SK-N-SH treated with all-trans-retinoic acid at 6 μM for 48 hours (cell line): ENCODE data around the gene AP1S2.

ENCODE experiments used
- BACH2 ChIP-seq: fragments of 250-450 bp; sonication (Bioruptor Pico); IDR thresholded peaks from 2 replicates; pipeline ENCODE4 v1.9.0; 2021; ENCODE audit warnings: mild to moderate bottlenecking, borderline replicate concordance
- CSDC2 ChIP-seq: fragments of 250-450 bp; sonication (Bioruptor Pico); IDR thresholded peaks from 2 replicates; pipeline ENCODE4 v1.5.0; 2020; ENCODE audit warnings: mild to moderate bottlenecking, moderate library complexity
- GLIS3 ChIP-seq: fragments of 250-450 bp; sonication (Bioruptor Pico); IDR thresholded peaks from 2 replicates; pipeline ENCODE4 v1.5.0; 2020; ENCODE audit warnings: mild to moderate bottlenecking, moderate library complexity
- ISL1 ChIP-seq: fragments of 250-450 bp; sonication (Bioruptor Pico); IDR thresholded peaks from 2 replicates; pipeline ENCODE4 v2.1.2; 2022; ENCODE audit warnings: mild to moderate bottlenecking, moderate library complexity
- RARB ChIP-seq: fragments of 250-450 bp; sonication (Bioruptor Pico); IDR thresholded peaks from 2 replicates; pipeline ENCODE4 v1.8.0; 2021; ENCODE audit warnings: mild to moderate bottlenecking, moderate library complexity
- TOX ChIP-seq: fragments of 250-450 bp; sonication (Bioruptor Pico); IDR thresholded peaks from 2 replicates; pipeline ENCODE4 v1.8.0; 2021; ENCODE audit warnings: mild to moderate bottlenecking, moderate library complexity, borderline replicate concordance
- ZC3H10 ChIP-seq: fragments of 250-450 bp; sonication (Bioruptor Pico); IDR thresholded peaks from 2 replicates; pipeline ENCODE4 v1.5.1; 2021; ENCODE audit warnings: mild to moderate bottlenecking, moderate library complexity
- ZNF565 ChIP-seq: fragments of 450-650 bp; formaldehyde crosslinking; conservative IDR thresholded peaks from 2 replicates; pipeline ENCODE4 v1.5.0; 2020; ENCODE audit warnings: low read depth, mild to moderate bottlenecking, moderate library complexity
- ZNF70 ChIP-seq: fragments of 450-650 bp; formaldehyde crosslinking; IDR thresholded peaks from 2 replicates; pipeline ENCODE4 v1.5.0; 2020; ENCODE audit warnings: mild to moderate bottlenecking, moderate library complexity
- ZNF8 ChIP-seq: fragments of 450-650 bp; formaldehyde crosslinking; IDR thresholded peaks from 2 replicates; pipeline ENCODE4 v1.5.0; 2020; ENCODE audit warnings: mild to moderate bottlenecking, moderate library complexity
- TF ChIP-seq, protein P1 (sequence below): fragments of 250-450 bp; sonication (Bioruptor Pico); IDR thresholded peaks from 2 replicates; pipeline ENCODE4 v1.8.0; 2020; ENCODE audit warnings: mild to moderate bottlenecking, moderate library complexity, borderline replicate concordance
- TF ChIP-seq, protein P2 (sequence below): fragments of 250-450 bp; sonication (Bioruptor Pico); IDR thresholded peaks from 2 replicates; pipeline ENCODE4 v1.5.1; 2021; ENCODE audit warnings: mild to moderate bottlenecking, moderate library complexity
- TF ChIP-seq, protein P3 (sequence below): fragments of 250-450 bp; sonication (Bioruptor Pico); IDR thresholded peaks from 2 replicates; pipeline ENCODE4 v1.5.0; 2020; ENCODE audit warnings: mild to moderate bottlenecking, moderate library complexity

DNA sequence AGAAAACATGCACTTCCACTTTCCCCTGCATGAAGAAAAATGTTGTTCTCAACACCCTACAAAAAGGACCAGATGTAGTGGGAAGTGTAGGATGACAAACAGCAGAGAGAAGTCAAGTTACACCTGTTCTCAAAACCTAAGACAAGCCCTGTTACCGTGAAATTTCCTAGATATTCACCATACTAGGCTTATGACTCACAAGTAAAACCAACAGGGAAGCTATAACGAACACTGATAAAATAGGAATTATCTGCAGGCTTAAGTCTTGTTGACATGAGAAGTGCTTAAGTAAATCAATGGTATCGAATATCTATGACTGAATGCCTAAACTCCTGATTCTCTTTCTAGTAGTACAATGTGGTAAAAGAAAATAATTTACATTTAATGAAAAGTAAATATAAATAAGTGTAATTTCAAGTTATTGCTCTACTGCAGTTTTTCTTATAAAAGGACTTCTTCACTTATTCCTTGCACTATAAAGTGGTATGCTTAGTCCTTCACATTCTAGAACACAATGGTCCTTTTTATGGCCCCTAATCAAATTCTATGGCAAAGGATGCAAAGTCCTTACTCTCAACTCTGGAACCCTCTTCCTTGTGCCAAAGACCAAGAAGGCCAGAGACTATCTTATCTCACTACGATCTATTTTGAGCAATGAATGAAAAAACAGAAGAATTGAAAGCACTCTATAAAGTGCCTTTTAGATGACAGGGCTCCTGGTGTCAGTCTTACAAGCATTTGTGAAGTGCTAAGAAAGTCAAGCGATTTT, 19.6 kb downstream of the AP1S2 start:
- TF ChIP-seq, protein P1, sequence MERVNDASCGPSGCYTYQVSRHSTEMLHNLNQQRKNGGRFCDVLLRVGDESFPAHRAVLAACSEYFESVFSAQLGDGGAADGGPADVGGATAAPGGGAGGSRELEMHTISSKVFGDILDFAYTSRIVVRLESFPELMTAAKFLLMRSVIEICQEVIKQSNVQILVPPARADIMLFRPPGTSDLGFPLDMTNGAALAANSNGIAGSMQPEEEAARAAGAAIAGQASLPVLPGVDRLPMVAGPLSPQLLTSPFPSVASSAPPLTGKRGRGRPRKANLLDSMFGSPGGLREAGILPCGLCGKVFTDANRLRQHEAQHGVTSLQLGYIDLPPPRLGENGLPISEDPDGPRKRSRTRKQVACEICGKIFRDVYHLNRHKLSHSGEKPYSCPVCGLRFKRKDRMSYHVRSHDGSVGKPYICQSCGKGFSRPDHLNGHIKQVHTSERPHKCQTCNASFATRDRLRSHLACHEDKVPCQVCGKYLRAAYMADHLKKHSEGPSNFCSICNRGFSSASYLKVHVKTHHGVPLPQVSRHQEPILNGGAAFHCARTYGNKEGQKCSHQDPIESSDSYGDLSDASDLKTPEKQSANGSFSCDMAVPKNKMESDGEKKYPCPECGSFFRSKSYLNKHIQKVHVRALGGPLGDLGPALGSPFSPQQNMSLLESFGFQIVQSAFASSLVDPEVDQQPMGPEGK (CRISPR knock-in tag): no peak
- TF ChIP-seq BACH2 (CRISPR knock-in tag): no peak
- no peak for TF ChIP-seq ZNF70
- TF ChIP-seq, protein P2, sequence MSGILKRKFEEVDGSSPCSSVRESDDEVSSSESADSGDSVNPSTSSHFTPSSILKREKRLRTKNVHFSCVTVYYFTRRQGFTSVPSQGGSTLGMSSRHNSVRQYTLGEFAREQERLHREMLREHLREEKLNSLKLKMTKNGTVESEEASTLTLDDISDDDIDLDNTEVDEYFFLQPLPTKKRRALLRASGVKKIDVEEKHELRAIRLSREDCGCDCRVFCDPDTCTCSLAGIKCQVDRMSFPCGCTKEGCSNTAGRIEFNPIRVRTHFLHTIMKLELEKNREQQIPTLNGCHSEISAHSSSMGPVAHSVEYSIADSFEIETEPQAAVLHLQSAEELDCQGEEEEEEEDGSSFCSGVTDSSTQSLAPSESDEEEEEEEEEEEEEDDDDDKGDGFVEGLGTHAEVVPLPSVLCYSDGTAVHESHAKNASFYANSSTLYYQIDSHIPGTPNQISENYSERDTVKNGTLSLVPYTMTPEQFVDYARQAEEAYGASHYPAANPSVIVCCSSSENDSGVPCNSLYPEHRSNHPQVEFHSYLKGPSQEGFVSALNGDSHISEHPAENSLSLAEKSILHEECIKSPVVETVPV (CRISPR knock-in tag): no peak
- TF ChIP-seq, protein P3, sequence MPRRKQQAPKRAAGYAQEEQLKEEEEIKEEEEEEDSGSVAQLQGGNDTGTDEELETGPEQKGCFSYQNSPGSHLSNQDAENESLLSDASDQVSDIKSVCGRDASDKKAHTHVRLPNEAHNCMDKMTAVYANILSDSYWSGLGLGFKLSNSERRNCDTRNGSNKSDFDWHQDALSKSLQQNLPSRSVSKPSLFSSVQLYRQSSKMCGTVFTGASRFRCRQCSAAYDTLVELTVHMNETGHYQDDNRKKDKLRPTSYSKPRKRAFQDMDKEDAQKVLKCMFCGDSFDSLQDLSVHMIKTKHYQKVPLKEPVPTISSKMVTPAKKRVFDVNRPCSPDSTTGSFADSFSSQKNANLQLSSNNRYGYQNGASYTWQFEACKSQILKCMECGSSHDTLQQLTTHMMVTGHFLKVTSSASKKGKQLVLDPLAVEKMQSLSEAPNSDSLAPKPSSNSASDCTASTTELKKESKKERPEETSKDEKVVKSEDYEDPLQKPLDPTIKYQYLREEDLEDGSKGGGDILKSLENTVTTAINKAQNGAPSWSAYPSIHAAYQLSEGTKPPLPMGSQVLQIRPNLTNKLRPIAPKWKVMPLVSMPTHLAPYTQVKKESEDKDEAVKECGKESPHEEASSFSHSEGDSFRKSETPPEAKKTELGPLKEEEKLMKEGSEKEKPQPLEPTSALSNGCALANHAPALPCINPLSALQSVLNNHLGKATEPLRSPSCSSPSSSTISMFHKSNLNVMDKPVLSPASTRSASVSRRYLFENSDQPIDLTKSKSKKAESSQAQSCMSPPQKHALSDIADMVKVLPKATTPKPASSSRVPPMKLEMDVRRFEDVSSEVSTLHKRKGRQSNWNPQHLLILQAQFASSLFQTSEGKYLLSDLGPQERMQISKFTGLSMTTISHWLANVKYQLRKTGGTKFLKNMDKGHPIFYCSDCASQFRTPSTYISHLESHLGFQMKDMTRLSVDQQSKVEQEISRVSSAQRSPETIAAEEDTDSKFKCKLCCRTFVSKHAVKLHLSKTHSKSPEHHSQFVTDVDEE (CRISPR knock-in tag): no peak
- no peak for TF ChIP-seq RARB (CRISPR knock-in tag)
- no peak for TF ChIP-seq TOX (CRISPR knock-in tag)
- no peak for TF ChIP-seq ZC3H10 (CRISPR knock-in tag)
- TF ChIP-seq ZNF565 (CRISPR knock-in tag): no peak
- no peak; the same call in 1 of the 2 replicates for TF ChIP-seq ISL1
- no peak for TF ChIP-seq ZNF8 (CRISPR knock-in tag)
- no peak for TF ChIP-seq GLIS3 (CRISPR knock-in tag)
- no peak for TF ChIP-seq CSDC2
